Endothelial cell (in vitro differentiated cells): Measurements from ENCODE around the gene CNKSR3. TPM values are rescaled to one million over a fixed set of nuclear protein-coding genes. Genes with fewer than 3 reads are reported as not detected.

ENCODE experiments used
- DNase-seq: peaks from one replicate; pipeline ENCODE4 v3.0.0; 2021; ENCODE audit warnings: low spot score
- H3K27ac Mint-ChIP-seq: one replicate; pipeline ENCODE4 v1.8.0; 2021; ENCODE audit warnings: mixed read lengths, inconsistent platforms; ENCODE audit not compliant: unreplicated experiment
- H3K27me3 Mint-ChIP-seq: one replicate; pipeline ENCODE4 v1.8.0; 2021; ENCODE audit warnings: mild to moderate bottlenecking, moderate library complexity, mixed read lengths, inconsistent platforms; ENCODE audit not compliant: unreplicated experiment
- H3K36me3 Mint-ChIP-seq: one replicate; pipeline ENCODE4 v1.8.0; 2021; ENCODE audit warnings: mild to moderate bottlenecking, low read depth, mixed read lengths, inconsistent platforms; ENCODE audit not compliant: unreplicated experiment
- H3K4me1 Mint-ChIP-seq: one replicate; pipeline ENCODE4 v1.8.0; 2021; ENCODE audit warnings: mild to moderate bottlenecking, mixed read lengths, inconsistent platforms; ENCODE audit not compliant: unreplicated experiment
- H3K4me3 Mint-ChIP-seq: one replicate; pipeline ENCODE4 v1.8.0; 2021; ENCODE audit warnings: mild to moderate bottlenecking, mixed read lengths, inconsistent platforms; ENCODE audit not compliant: unreplicated experiment
- H3K9me3 Mint-ChIP-seq: one replicate; pipeline ENCODE4 v1.8.0; 2021; ENCODE audit warnings: mixed read lengths, inconsistent platforms; ENCODE audit not compliant: unreplicated experiment
- total RNA-seq: library from RNA; stranded (reverse); fragmentation: NEBNext Ultra II Directional; extraction: Animal tissue kit (Norgen Biotek cat#: 25700); gene quantifications from one replicate; pipeline ENCODE4 v1.2.1, GENCODE V29; 2021; ENCODE audit not compliant: unreplicated experiment
- TF ChIP-seq, protein P1 (sequence below): fragments of 200-600 bp; sonication (generic); IDR thresholded peaks from one replicate; pipeline ENCODE4 v1.5.0; 2021; ENCODE audit warnings: antibody characterized with exemption; ENCODE audit not compliant: unreplicated experiment

Gene CNKSR3
- total RNA-seq, 1 donor from 2014 or later, result 9.7 TPM

DNA sequence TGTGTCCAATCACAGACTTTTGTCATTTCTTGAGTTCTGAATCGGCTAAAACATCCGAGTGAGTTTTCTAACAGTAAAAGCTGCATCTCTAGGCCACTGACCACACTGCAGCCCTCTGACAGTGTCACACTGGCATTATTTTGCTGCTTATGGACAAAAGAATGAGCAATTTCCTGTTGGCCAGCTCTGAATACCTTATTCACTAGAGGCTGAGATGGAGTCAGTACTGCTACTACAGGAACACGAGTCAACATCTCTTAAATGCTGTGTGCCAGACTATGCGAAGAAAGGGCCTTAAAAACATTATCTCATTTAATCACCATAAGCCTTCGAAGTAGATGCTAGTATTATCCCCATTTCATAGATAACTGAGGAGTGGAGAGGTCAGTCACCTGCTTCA lies 111.4 kb downstream of the CNKSR3 start:
- Mint-ChIP-seq H3K4me1 (peaks cover 20% of the 10 kb centered on the region), H3K27me3 (peaks cover 3% of the 10 kb centered on the region), H3K4me3 (no peak overlapping the region), H3K9me3 (no peaks in the 10 kb centered on the region), H3K36me3 (peaks cover 8% of the 10 kb centered on the region), H3K27ac (no peak overlapping the region)
- TF ChIP-seq, protein P1, sequence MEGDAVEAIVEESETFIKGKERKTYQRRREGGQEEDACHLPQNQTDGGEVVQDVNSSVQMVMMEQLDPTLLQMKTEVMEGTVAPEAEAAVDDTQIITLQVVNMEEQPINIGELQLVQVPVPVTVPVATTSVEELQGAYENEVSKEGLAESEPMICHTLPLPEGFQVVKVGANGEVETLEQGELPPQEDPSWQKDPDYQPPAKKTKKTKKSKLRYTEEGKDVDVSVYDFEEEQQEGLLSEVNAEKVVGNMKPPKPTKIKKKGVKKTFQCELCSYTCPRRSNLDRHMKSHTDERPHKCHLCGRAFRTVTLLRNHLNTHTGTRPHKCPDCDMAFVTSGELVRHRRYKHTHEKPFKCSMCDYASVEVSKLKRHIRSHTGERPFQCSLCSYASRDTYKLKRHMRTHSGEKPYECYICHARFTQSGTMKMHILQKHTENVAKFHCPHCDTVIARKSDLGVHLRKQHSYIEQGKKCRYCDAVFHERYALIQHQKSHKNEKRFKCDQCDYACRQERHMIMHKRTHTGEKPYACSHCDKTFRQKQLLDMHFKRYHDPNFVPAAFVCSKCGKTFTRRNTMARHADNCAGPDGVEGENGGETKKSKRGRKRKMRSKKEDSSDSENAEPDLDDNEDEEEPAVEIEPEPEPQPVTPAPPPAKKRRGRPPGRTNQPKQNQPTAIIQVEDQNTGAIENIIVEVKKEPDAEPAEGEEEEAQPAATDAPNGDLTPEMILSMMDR, result no peak
- no peak for DNase-seq

DNA sequence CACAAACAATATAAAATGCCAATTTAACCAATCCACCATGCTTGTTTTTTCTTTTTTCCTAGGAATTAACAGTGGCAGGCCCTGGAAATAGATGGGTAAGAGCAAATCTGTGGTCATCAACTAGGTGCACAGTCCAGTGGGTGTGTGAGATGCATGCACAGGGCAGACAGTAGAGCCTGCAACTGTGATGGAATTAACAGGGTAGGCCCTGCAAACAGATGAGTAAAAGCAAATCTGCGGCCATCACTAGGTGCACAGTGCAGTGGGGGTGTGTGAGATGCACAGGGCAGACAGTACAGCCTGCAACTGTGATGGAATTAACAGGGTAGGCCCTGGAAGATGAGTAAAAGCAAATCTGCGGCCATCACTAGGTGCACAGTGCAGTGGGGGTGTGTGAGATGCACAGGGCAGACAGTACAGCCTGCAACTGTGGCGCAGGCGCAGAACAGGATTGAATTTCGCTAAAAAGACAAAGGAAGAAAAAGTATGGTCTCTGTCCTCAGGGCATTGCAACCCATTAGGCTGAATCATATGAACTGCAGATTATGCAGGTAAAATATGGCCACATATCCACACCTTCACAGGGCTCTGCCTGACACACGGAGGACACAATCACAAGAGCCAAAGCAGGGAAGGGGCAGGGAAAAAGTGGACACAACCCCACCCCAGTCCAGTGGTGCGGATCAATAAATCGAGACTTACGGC lies 112.8 kb downstream of the CNKSR3 start:
- Mint-ChIP-seq H3K9me3 (no peaks in the 10 kb centered on the region), H3K4me3 (no peak overlapping the region), H3K36me3 (peaks cover 8% of the 10 kb centered on the region), H3K4me1 (peaks cover 20% of the 10 kb centered on the region), H3K27me3 (peaks cover 1% of the 10 kb centered on the region), H3K27ac (no peak overlapping the region)
- TF ChIP-seq, protein P1, result no peak
- DNase-seq, result no peak

DNA sequence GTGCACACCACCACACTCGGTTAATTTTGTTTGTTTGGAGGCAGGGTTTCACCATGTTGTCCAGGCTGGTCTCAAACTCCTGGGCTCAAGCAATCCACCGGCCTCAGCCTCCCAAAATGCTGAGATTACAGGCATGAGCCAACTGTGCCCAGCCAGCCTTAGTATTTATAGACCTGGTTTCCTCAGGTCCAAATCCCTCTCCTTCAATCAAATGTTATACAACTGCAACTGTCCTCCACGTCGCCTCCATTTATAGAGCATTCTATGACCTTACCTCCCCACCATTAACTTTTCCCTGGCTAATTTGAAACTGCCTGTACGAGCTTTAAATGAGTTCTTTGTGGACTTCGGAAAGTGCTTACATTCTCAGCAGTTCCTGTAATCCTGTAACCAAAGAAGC lies 114.6 kb downstream of the CNKSR3 start:
- no peak overlapping the region for H3K27ac Mint-ChIP-seq
- H3K9me3 Mint-ChIP-seq, result no peaks in the 10 kb centered on the region
- TF ChIP-seq, protein P1, result no peak
- peaks cover 20% of the 10 kb centered on the region for H3K4me1 Mint-ChIP-seq
- H3K36me3 Mint-ChIP-seq, result no peaks in the 10 kb centered on the region
- H3K4me3 Mint-ChIP-seq, result no peak overlapping the region
- H3K27me3 Mint-ChIP-seq, result no peaks in the 10 kb centered on the region
- DNase-seq, result no peak

DNA sequence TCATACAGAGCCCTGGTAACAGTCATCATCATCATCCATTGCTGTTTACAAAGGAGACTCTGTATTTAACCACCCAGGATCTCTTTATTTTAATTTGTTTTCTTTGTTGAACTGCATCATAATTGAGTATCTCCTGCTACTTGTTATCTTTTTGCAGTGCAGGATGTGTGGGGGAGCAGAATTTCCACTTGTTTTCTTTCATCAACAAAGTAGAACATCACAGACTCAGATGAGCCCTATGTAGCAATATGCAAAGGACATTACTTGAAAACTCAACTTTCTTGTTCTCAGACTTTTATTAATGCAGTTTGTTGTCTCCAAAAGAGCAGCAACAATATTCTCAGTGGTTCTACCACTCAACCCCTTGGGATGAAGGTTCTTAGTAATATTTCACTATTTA lies 115.2 kb downstream of the CNKSR3 start:
- H3K36me3 Mint-ChIP-seq, result no peaks in the 10 kb centered on the region
- H3K27me3 Mint-ChIP-seq, result no peaks in the 10 kb centered on the region
- TF ChIP-seq, protein P1, result no peak
- no peaks in the 10 kb centered on the region for H3K9me3 Mint-ChIP-seq
- H3K27ac Mint-ChIP-seq, result no peak overlapping the region
- H3K4me1 Mint-ChIP-seq, result peaks cover 20% of the 10 kb centered on the region
- H3K4me3 Mint-ChIP-seq, result no peak overlapping the region
- no peak for DNase-seq

DNA sequence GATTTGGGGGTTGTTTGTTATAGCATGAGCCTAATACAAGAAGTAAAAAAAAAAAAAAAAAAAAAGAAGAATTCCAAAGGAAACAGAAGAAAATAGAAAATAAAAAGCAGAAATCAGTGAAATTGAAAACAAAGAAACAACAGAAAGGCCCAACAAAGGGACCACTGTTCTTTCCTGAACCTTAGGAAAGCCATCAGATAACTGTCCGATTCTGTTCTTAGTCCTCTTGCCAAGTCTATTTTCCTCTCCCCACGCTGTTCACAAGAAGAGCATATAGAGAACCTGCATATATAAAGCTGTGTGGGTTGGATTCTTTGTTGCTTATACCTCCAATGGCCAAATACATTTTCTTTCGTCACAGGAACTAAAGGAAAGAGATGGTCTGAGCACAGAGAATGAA lies 115.9 kb downstream of the CNKSR3 start:
- Mint-ChIP-seq H3K4me1 (peaks cover 16% of the 10 kb centered on the region), H3K36me3 (no peaks in the 10 kb centered on the region), H3K27ac (no peak overlapping the region), H3K4me3 (no peak overlapping the region), H3K9me3 (no peaks in the 10 kb centered on the region), H3K27me3 (no peaks in the 10 kb centered on the region)
- DNase-seq, result no peak
- TF ChIP-seq, protein P1, result no peak
